SK-N-SH (cell line): ENCODE results near the gene EFCAB6. TPM values are rescaled to one million over a fixed set of nuclear protein-coding genes. Genes with fewer than 3 reads are reported as not detected.
A peak's percentile ranks its signal among the peaks of the same experiment; 100 is the strongest.

ENCODE experiments used
- CTCF ChIA-PET: fragments of 300-600, 350-600 bp; formaldehyde crosslinking; extraction: SDS; loops from one replicate; lab custom pipeline; 2021; lab: Yijun Ruan, JAX
- POLR2A ChIA-PET: fragments of 350-600 bp; sonication (Branson Sonifier 250); formaldehyde crosslinking; extraction: SDS; loops from one replicate; lab custom pipeline; 2020; ENCODE audit warnings: antibody characterized with exemption, inconsistent platforms; lab: Yijun Ruan, JAX
- DNase-seq: peaks from one replicate; pipeline ENCODE4 v3.0.0; 2012
- H2AFZ ChIP-seq: fragments of 200-600 bp; sonication (generic); 2 replicates; pipeline ENCODE4 v1.8.1; 2016; ENCODE audit warnings: antibody characterized with exemption, mild to moderate bottlenecking, low read depth
- H3F3A ChIP-seq: fragments of 200-600 bp; sonication (generic); replicated peaks from 2 replicates; pipeline ENCODE3; 2016; ENCODE audit warnings: antibody characterized with exemption, mild to moderate bottlenecking; ENCODE audit not compliant: insufficient read depth
- H3K27ac ChIP-seq, 2 experiments: fragments of 200-500 bp in 1 of 2; fragments of 200-600 bp in 1 of 2; sonication (Bioruptor generic) in 1 of 2; sonication (generic), shearing (Covaris generic) in 1 of 2; 2 replicates each; pipeline versions ENCODE4 v1.5.1 to v1.6.1; 2014 to 2016; ENCODE audit warnings: low read depth in 2 of 2, inconsistent platforms in 1 of 2, low read length in 1 of 2, mild to moderate bottlenecking in 1 of 2, mixed read lengths in 1 of 2
- H3K27me3 ChIP-seq: fragments of 200-600 bp; sonication (generic), shearing (Covaris generic); 2 replicates; pipeline ENCODE4 v1.6.1; 2016; ENCODE audit warnings: mixed run types; ENCODE audit not compliant: insufficient read depth
- H3K36me3 ChIP-seq, 2 experiments: fragments of 200-500 bp in 1 of 2; fragments of 200-600 bp in 1 of 2; sonication (Bioruptor generic) in 1 of 2; sonication (generic) in 1 of 2; replicated peaks in 1 of 2; 2 replicates each; pipeline versions ENCODE3 to v1.5.1; 2014 to 2016; ENCODE audit warnings: low read length in 1 of 2, mild to moderate bottlenecking in 1 of 2; ENCODE audit not compliant: insufficient read depth in 2 of 2, control insufficient read depth in 1 of 2
- H3K4me1 ChIP-seq, 2 experiments: fragments of 200-500 bp in 1 of 2; fragments of 200-600 bp in 1 of 2; sonication (Bioruptor generic) in 1 of 2; sonication (generic), shearing (Covaris generic) in 1 of 2; 2 replicates each; pipeline versions ENCODE4 v1.5.1 to v1.6.1; 2014 to 2016; ENCODE audit warnings: low read depth in 1 of 2, low read length in 1 of 2, mixed run types in 1 of 2; ENCODE audit not compliant: insufficient read depth in 2 of 2, control insufficient read depth in 1 of 2
- H3K4me2 ChIP-seq: fragments of 200-600 bp; sonication (generic), shearing (Covaris generic); 2 replicates; pipeline ENCODE4 v1.6.1; 2017; ENCODE audit warnings: mixed run types
- H3K4me3 ChIP-seq, 2 experiments: fragments of 200-500 bp in 1 of 2; fragments of 200-600 bp in 1 of 2; sonication (Bioruptor generic) in 1 of 2; sonication (generic), shearing (Covaris generic) in 1 of 2; 2 replicates each; pipeline versions ENCODE4 v1.5.1 to v1.8.1; 2014 to 2016; ENCODE audit warnings: low read depth in 2 of 2, inconsistent platforms in 1 of 2, low read length in 1 of 2, mild to moderate bottlenecking in 1 of 2, mixed read lengths in 1 of 2, moderate library complexity in 1 of 2
- H3K79me2 ChIP-seq: fragments of 200-600 bp; sonication (generic); 2 replicates; pipeline ENCODE4 v1.8.1; 2017; ENCODE audit warnings: mild to moderate bottlenecking; ENCODE audit not compliant: insufficient read depth
- H3K9ac ChIP-seq: fragments of 200-600 bp; sonication (generic); 2 replicates; pipeline ENCODE4 v1.6.1; 2017; ENCODE audit warnings: mixed run types
- H3K9me2 ChIP-seq: fragments of 200-600 bp; sonication (generic); 2 replicates; pipeline ENCODE4 v1.6.1; 2017; ENCODE audit warnings: mixed run types
- H3K9me3 ChIP-seq: fragments of 200-600 bp; sonication (generic); 2 replicates; pipeline ENCODE4 v1.6.1; 2017; ENCODE audit warnings: mixed run types, mild to moderate bottlenecking, moderate library complexity
- H4K20me1 ChIP-seq: fragments of 200-600 bp; sonication (generic); 2 replicates; pipeline ENCODE4 v1.6.1; 2017; ENCODE audit warnings: mild to moderate bottlenecking, mixed run types; ENCODE audit not compliant: insufficient read depth
- ELF1 ChIP-seq: IDR thresholded peaks from 2 replicates; pipeline ENCODE4 v1.4.0; 2012
- EZH2phosphoT487 ChIP-seq: fragments of 200-600 bp; sonication (generic); IDR thresholded peaks from 2 replicates; pipeline ENCODE4 v1.6.1; 2017; ENCODE audit warnings: low read depth, mixed run types, mild to moderate bottlenecking, antibody characterized with exemption, moderate library complexity, borderline replicate concordance
- FOSL2 ChIP-seq: IDR thresholded peaks from 2 replicates; pipeline ENCODE4 v1.4.0; 2012; ENCODE audit warnings: low read depth, mild to moderate bottlenecking, moderate library complexity, borderline replicate concordance
- GABPA ChIP-seq: IDR thresholded peaks from 2 replicates; pipeline ENCODE4 v1.4.0; 2012; ENCODE audit warnings: low read depth, mild to moderate bottlenecking
- GATA2 ChIP-seq: sonication (generic); formaldehyde crosslinking; IDR thresholded peaks from 2 replicates; pipeline ENCODE4 v1.5.0; 2020; ENCODE audit warnings: mild to moderate bottlenecking, missing genetic modification reagents
- JUND ChIP-seq: IDR thresholded peaks from 2 replicates; pipeline ENCODE4 v1.4.0; 2012
- MXI1 ChIP-seq: IDR thresholded peaks from 2 replicates; pipeline ENCODE4 v1.6.1; 2012; ENCODE audit warnings: mild to moderate bottlenecking, low read depth, low read length, improper control_type of control experiment
- POLR2AphosphoS5 ChIP-seq: IDR thresholded peaks from 2 replicates; pipeline ENCODE4 v1.6.1; 2012; ENCODE audit warnings: low read depth, low read length
- RFX5 ChIP-seq: IDR thresholded peaks from 2 replicates; pipeline ENCODE4 v1.6.1; 2012; ENCODE audit warnings: mild to moderate bottlenecking, improper control_type of control experiment, low read length
- SIN3A ChIP-seq: IDR thresholded peaks from 2 replicates; pipeline ENCODE4 v1.6.1; 2012; ENCODE audit warnings: low read depth, mild to moderate bottlenecking, low read length, moderate library complexity, borderline replicate concordance
- TAF1 ChIP-seq: IDR thresholded peaks from 2 replicates; pipeline ENCODE4 v1.6.1; 2012; ENCODE audit warnings: low read depth, mild to moderate bottlenecking, low read length, moderate library complexity, borderline replicate concordance
- TCF12 ChIP-seq: IDR thresholded peaks from 2 replicates; pipeline ENCODE4 v1.4.0; 2012
- TEAD4 ChIP-seq: IDR thresholded peaks from 2 replicates; pipeline ENCODE4 v1.4.0; 2012; ENCODE audit warnings: mild to moderate bottlenecking, borderline replicate concordance; ENCODE audit not compliant: insufficient read depth
- WGBS: methylation state at CpG from one replicate; pipeline ENCODE4 v1.1.6; 2017; ENCODE audit warnings: low lambda C conversion rate; 5-methylcytosine and 5-hydroxymethylcytosine counted together
- polyA plus RNA-seq, 3 experiments: library from polyadenylated mRNA; depleted of rRNA; stranded (reverse); fragments of >200 nt; gene quantifications; 2 replicates each; pipeline ENCODE4 v1.2.3, GENCODE V29; 2012
- TF ChIP-seq, protein P1 (sequence below): IDR thresholded peaks from 2 replicates; pipeline ENCODE4; 2012
- TF ChIP-seq, protein P2 (sequence below): fragments of 200-600 bp; sonication (generic); IDR thresholded peaks from 2 replicates; pipeline ENCODE4 v1.6.1; 2017; ENCODE audit warnings: antibody characterized with exemption, mild to moderate bottlenecking, moderate library complexity
- TF ChIP-seq, protein P3 (sequence below): IDR thresholded peaks from 2 replicates; pipeline ENCODE4 v1.4.0; 2012; ENCODE audit warnings: low read depth
- TF ChIP-seq, protein P4 (sequence below): IDR thresholded peaks from 2 replicates; pipeline ENCODE4 v1.4.0; 2012; ENCODE audit warnings: low read depth, borderline replicate concordance
- TF ChIP-seq, protein P5 (sequence below): IDR thresholded peaks from 2 replicates; pipeline ENCODE4 v1.6.1; 2012; ENCODE audit warnings: mild to moderate bottlenecking, low read depth, low read length, moderate library complexity

Gene EFCAB6
- polyA plus RNA-seq, 1 of the 3 experiments (the other 2 are of a cell fraction): 0.46 TPM

DNA sequence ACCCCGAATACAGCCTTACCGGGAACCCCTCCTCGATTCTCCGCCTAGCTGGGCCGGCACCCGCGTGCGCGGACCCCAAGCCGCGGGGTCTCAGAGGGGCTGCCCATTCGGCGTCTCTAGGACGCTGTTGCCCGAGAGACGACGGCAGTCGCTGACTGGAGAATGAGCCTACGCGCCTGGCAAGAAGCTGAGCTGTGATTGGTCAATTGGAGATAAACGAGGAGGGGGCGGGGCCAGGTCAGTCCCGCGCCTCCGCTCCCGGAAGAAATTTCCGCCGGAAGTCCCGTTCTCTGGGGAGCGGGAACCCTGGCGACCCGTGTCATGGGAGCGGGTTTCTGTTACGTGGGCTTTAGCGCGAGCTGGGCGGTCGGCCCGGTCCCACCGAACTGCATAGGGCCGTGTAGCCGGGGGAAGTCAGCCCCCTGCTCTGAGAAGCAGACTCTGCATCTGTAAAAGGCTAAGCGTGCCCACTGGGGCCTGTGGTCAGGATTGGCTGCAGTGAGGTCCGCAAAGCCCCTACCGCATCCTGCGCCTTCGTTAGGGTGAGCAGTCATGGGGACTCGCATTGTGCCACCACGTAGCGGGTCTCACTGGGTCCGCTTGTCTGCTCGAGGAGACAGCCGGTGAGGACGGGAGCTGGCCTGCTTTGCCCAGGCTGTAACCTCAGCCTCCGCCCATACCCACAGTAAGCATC is at the start of gene EFCAB6 (continued):
- TF ChIP-seq, protein P1, sequence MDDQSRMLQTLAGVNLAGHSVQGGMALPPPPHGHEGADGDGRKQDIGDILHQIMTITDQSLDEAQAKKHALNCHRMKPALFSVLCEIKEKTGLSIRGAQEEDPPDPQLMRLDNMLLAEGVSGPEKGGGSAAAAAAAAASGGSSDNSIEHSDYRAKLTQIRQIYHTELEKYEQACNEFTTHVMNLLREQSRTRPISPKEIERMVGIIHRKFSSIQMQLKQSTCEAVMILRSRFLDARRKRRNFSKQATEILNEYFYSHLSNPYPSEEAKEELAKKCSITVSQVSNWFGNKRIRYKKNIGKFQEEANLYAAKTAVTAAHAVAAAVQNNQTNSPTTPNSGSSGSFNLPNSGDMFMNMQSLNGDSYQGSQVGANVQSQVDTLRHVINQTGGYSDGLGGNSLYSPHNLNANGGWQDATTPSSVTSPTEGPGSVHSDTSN: no peak
- TF ChIP-seq FOSL2: no peak
- TF ChIP-seq, protein P2, sequence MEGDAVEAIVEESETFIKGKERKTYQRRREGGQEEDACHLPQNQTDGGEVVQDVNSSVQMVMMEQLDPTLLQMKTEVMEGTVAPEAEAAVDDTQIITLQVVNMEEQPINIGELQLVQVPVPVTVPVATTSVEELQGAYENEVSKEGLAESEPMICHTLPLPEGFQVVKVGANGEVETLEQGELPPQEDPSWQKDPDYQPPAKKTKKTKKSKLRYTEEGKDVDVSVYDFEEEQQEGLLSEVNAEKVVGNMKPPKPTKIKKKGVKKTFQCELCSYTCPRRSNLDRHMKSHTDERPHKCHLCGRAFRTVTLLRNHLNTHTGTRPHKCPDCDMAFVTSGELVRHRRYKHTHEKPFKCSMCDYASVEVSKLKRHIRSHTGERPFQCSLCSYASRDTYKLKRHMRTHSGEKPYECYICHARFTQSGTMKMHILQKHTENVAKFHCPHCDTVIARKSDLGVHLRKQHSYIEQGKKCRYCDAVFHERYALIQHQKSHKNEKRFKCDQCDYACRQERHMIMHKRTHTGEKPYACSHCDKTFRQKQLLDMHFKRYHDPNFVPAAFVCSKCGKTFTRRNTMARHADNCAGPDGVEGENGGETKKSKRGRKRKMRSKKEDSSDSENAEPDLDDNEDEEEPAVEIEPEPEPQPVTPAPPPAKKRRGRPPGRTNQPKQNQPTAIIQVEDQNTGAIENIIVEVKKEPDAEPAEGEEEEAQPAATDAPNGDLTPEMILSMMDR: no peak
- TF ChIP-seq, protein P3, sequence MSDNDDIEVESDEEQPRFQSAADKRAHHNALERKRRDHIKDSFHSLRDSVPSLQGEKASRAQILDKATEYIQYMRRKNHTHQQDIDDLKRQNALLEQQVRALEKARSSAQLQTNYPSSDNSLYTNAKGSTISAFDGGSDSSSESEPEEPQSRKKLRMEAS: peak; percentile 57; the same call in 1 of the 2 replicates
- no peak for TF ChIP-seq TEAD4
- no peak; the same call in 1 of the 2 replicates for TF ChIP-seq TAF1
- no peak for TF ChIP-seq TCF12
- peak; percentile 16; the same call in 1 of the 2 replicates for TF ChIP-seq ELF1
- TF ChIP-seq, protein P4, sequence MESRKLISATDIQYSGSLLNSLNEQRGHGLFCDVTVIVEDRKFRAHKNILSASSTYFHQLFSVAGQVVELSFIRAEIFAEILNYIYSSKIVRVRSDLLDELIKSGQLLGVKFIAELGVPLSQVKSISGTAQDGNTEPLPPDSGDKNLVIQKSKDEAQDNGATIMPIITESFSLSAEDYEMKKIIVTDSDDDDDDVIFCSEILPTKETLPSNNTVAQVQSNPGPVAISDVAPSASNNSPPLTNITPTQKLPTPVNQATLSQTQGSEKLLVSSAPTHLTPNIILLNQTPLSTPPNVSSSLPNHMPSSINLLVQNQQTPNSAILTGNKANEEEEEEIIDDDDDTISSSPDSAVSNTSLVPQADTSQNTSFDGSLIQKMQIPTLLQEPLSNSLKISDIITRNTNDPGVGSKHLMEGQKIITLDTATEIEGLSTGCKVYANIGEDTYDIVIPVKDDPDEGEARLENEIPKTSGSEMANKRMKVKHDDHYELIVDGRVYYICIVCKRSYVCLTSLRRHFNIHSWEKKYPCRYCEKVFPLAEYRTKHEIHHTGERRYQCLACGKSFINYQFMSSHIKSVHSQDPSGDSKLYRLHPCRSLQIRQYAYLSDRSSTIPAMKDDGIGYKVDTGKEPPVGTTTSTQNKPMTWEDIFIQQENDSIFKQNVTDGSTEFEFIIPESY: no peak
- peak; percentile 44; the same call in 1 of the 2 replicates for TF ChIP-seq POLR2AphosphoS5
- peak; percentile 83 for TF ChIP-seq GABPA
- no peak for TF ChIP-seq RFX5
- no peak for TF ChIP-seq JUND

DNA sequence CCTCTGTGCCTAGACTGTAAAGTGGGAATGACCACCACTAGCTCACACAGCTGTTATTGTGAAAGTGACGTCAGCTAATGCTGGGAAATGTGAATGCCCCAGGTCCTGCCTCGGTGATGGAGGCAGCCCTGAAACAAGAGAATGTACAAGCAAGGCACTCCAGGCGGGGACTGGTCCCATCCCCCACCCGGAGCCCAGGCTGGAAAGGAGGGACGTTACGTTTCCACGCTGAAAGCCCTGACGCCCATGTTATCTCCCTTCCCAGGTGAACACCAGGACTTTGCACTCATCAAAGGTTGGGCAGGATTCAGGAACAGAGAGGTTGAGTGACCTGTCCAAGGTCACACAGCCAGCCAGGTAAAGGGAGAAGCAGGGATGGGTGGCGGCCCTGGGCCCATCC is 49.4 kb upstream of the EFCAB6 start:
- CTCF ChIA-PET: interaction anchor here (1.8 kb wide), 1 partner anchor 85 kb away, joined by 5 read pairs; no protein-coding TSS in a partner anchor
- Histone ChIP-seq H3K4me3 (peak overlapping the region; percentile 54 to 58), H3K4me2 (peak overlapping the region; percentile 71)
- TF ChIP-seq, protein P3: no peak
- TF ChIP-seq EZH2phosphoT487 (no peak), TCF12 (no peak), MXI1 (no peak), GABPA (no peak), GATA2 (CRISPR knock-in tag) (no peak), SIN3A (no peak)
- TF ChIP-seq, protein P1: no peak
- TF ChIP-seq, protein P5, sequence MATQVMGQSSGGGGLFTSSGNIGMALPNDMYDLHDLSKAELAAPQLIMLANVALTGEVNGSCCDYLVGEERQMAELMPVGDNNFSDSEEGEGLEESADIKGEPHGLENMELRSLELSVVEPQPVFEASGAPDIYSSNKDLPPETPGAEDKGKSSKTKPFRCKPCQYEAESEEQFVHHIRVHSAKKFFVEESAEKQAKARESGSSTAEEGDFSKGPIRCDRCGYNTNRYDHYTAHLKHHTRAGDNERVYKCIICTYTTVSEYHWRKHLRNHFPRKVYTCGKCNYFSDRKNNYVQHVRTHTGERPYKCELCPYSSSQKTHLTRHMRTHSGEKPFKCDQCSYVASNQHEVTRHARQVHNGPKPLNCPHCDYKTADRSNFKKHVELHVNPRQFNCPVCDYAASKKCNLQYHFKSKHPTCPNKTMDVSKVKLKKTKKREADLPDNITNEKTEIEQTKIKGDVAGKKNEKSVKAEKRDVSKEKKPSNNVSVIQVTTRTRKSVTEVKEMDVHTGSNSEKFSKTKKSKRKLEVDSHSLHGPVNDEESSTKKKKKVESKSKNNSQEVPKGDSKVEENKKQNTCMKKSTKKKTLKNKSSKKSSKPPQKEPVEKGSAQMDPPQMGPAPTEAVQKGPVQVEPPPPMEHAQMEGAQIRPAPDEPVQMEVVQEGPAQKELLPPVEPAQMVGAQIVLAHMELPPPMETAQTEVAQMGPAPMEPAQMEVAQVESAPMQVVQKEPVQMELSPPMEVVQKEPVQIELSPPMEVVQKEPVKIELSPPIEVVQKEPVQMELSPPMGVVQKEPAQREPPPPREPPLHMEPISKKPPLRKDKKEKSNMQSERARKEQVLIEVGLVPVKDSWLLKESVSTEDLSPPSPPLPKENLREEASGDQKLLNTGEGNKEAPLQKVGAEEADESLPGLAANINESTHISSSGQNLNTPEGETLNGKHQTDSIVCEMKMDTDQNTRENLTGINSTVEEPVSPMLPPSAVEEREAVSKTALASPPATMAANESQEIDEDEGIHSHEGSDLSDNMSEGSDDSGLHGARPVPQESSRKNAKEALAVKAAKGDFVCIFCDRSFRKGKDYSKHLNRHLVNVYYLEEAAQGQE: no peak

More for the DNA sequence above, 49.4 kb upstream of the EFCAB6 start:
- Histone ChIP-seq H3K9ac (no peak overlapping the region), H3K36me3 (no peaks in the 10 kb centered on the region), H2AFZ (no peak overlapping the region), H3K27ac (no peak overlapping the region), H3K27me3 (no peaks in the 10 kb centered on the region), H3K79me2 (peaks cover 10% of the 10 kb centered on the region; the same call in 1 of the 2 replicates), H3K9me3 (no peaks in the 10 kb centered on the region), H3K9me2 (no peaks in the 10 kb centered on the region), H3K4me1 (peaks cover 0 to 7% of the 10 kb centered on the region in 2 experiments; a peak in 1 of 4 replicates), H4K20me1 (no peaks in the 10 kb centered on the region), H3F3A (no peaks in the 10 kb centered on the region)
- peak; percentile 48 for DNase-seq
- no CpG with 5 or more reads among the region's 9 CpGs for WGBS
- POLR2A ChIA-PET: no interaction called here
